Kidney (tissue), 14 donors: Measurements from ENCODE around the gene RASAL2. TPM values are rescaled to one million over a fixed set of nuclear protein-coding genes. Genes with fewer than 3 reads are reported as not detected.
A peak's percentile ranks its signal among the peaks of the same experiment; 100 is the strongest.

ENCODE experiments used
- DNase-seq, 5 donors: peaks; one replicate each; pipeline ENCODE4 v3.0.0-alpha.2; 2013 to 2020
- FAIRE-seq: peaks from 2 replicates; lab custom pipeline; 2012; peaks lifted over from hg19 to GRCh38; lab: Jason Lieb, UNC
- H3K27ac ChIP-seq, 2 donors: one replicate each; pipeline ENCODE4 v1.7.0; 2013; ENCODE audit warnings: low read depth in 2 of 2, low read length in 2 of 2, inconsistent platforms in 1 of 2
- H3K27me3 ChIP-seq: one replicate; pipeline ENCODE4 v1.7.1; 2013; ENCODE audit warnings: low read length, inconsistent platforms; ENCODE audit not compliant: control insufficient read depth, insufficient read depth
- H3K36me3 ChIP-seq, 3 donors: one replicate each; pipeline versions ENCODE4 v1.7.0 to v1.7.1; 2013; ENCODE audit warnings: low read length in 3 of 3, control low read depth in 1 of 3, inconsistent platforms in 1 of 3; ENCODE audit not compliant: insufficient read depth in 3 of 3, control insufficient read depth in 2 of 3
- H3K4me1 ChIP-seq, 3 donors: one replicate each; pipeline versions ENCODE4 v1.7.0 to v1.7.1; 2013; ENCODE audit warnings: low read length in 3 of 3, inconsistent platforms in 1 of 3, low read depth in 1 of 3; ENCODE audit not compliant: control insufficient read depth in 2 of 3, insufficient read depth in 2 of 3
- H3K4me3 ChIP-seq, 3 donors: one replicate each; pipeline versions ENCODE4 v1.7.0 to v1.8.1; 2013; ENCODE audit warnings: low read length in 3 of 3, control low read depth in 1 of 3, inconsistent platforms in 1 of 3
- H3K9ac ChIP-seq, 3 donors: one replicate each; pipeline versions ENCODE4 v1.7.0 to v1.7.1; 2013; ENCODE audit warnings: low read length in 3 of 3, control low read depth in 1 of 3, inconsistent platforms in 1 of 3
- H3K9me3 ChIP-seq, 3 donors: one replicate each; pipeline versions ENCODE4 v1.7.0 to v1.7.1; 2013; ENCODE audit warnings: low read length in 3 of 3, control low read depth in 1 of 3, inconsistent platforms in 1 of 3; ENCODE audit not compliant: control insufficient read depth in 2 of 3, insufficient read depth in 1 of 3
- CTCF ChIP-seq: IDR thresholded peaks from 3 replicates; pipeline ENCODE4 v1.5.1; 2012; ENCODE audit warnings: mild to moderate bottlenecking, moderate library complexity, borderline replicate concordance; ENCODE audit not compliant: insufficient read depth; ENCODE audit errors: extremely low read depth
- intact Hi-C: fragments of 100-400 bp; cut with DNase I; formaldehyde crosslinking; loops from one replicate; pipeline ENCODE4 v1.11.1; 2022
- polyA plus RNA-seq: library from polyadenylated mRNA; stranded (reverse); fragments of 350-450 nt; fragmentation: Illumina TruSeq; extraction: RNeasy Lipid Tissue Mini Kit (QIAGEN cat#74804); gene quantifications from one replicate; pipeline ENCODE4 v1.2.3, GENCODE V29; 2014; ENCODE audit warnings: low read depth, low replicate concordance; ENCODE audit not compliant: insufficient read depth
- total RNA-seq: library from RNA; stranded (reverse); fragmentation: NEBNext Ultra II Directional; extraction: Animal tissue kit (Norgen Biotek cat#: 25700); gene quantifications from one replicate; pipeline ENCODE4 v1.2.1, GENCODE V29; 2021
- donor health status: control.
- donor health status: control.
- donor health status: control.
- donor health status: control.
- donor health status: control.
- donor health status: DM: yes; HTN: yes; CAD: no.
- donor health status: Normal renal cell carcinoma (clear cell type).

Gene RASAL2
- total and polyA plus RNA-seq, 2 donors from 2014 or later: 2.2 to 26.5 TPM

- no peak for TF ChIP-seq CTCF
- Histone ChIP-seq H3K36me3 (no peaks in the 10 kb centered on the region), H3K9ac (no peak overlapping the region), H3K4me1 (peaks cover 0 to 4% (median 3%) of the 10 kb centered on the region in 3 donors), H3K9me3 (no peaks in the 10 kb centered on the region), H3K4me3 (no peak overlapping the region), H3K27ac (no peak overlapping the region), H3K27me3 (no peaks in the 10 kb centered on the region)
- no peak for FAIRE-seq
- intact Hi-C loops: no loop called here
- no peak for DNase-seq
Measured at GRCh38 chr1:178258536-178258935, 164.6 kb downstream of the RASAL2 start.

GRCh38 chr1:178262120-178262500, 168.2 kb downstream of the RASAL2 start:
- Histone ChIP-seq H3K27me3 (no peaks in the 10 kb centered on the region), H3K36me3 (no peaks in the 10 kb centered on the region), H3K9ac (no peak overlapping the region), H3K27ac (no peak overlapping the region), H3K4me3 (no peak overlapping the region), H3K4me1 (peaks cover 0 to 7% (median 3%) of the 10 kb centered on the region in 3 donors), H3K9me3 (no peaks in the 10 kb centered on the region)
- no peak for FAIRE-seq
- intact Hi-C loops: no loop called here
- no peak for TF ChIP-seq CTCF
- peak in 2 of 5 donors; percentile 52 for DNase-seq

GRCh38 chr1:178263341-178263740, 169.4 kb downstream of the RASAL2 start:
- peak; percentile 8 for FAIRE-seq
- Histone ChIP-seq H3K27ac (peak overlapping the region in 1 of 2 donors; percentile 45), H3K4me1 (peaks cover 0 to 7% (median 3%) of the 10 kb centered on the region in 3 donors), H3K9ac (no peak overlapping the region), H3K27me3 (no peaks in the 10 kb centered on the region), H3K36me3 (no peaks in the 10 kb centered on the region), H3K9me3 (no peaks in the 10 kb centered on the region), H3K4me3 (no peak overlapping the region)
- intact Hi-C loops: no loop called here
- no peak for TF ChIP-seq CTCF
- DNase-seq: no peak

- Histone ChIP-seq H3K4me1 (peaks cover 0 to 7% (median 3%) of the 10 kb centered on the region in 3 donors), H3K27ac (no peak overlapping the region), H3K36me3 (no peaks in the 10 kb centered on the region), H3K4me3 (no peak overlapping the region), H3K27me3 (no peaks in the 10 kb centered on the region), H3K9me3 (no peaks in the 10 kb centered on the region), H3K9ac (no peak overlapping the region)
- intact Hi-C loops: no loop called here
- FAIRE-seq (no peak), DNase-seq (no peak)
- TF ChIP-seq CTCF: no peak
Measured at GRCh38 chr1:178266113-178266512, 172.2 kb downstream of the RASAL2 start.
